T-helper 22 cell (primary cell): ENCODE measurements around the gene C6orf47.
A peak's percentile ranks its signal among the peaks of the same experiment; 100 is the strongest.

ENCODE experiments used
- DNase-seq: peaks from one replicate; pipeline ENCODE4 v3.0.0-alpha.2; 2020; ENCODE audit warnings: low read depth

Gene C6orf47

GRCh38 chr6:31687860-31688693 lies 27.5 kb upstream of the C6orf47 start:
- DNase-seq = no peak

GRCh38 chr6:31687321-31687720 lies 26.7 kb upstream of the C6orf47 start:
- DNase-seq = no peak

- DNase-seq = no peak
Measured at GRCh38 chr6:31686483-31686882, 25.9 kb upstream of the C6orf47 start.

- no peak for DNase-seq
Measured at GRCh38 chr6:31683591-31683990, 23.0 kb upstream of the C6orf47 start.

- no peak for DNase-seq
Measured at GRCh38 chr6:31681135-31681671, 20.6 kb upstream of the C6orf47 start.

GRCh38 chr6:31680226-31681134 lies 19.9 kb upstream of the C6orf47 start, which contains the start of gene LY6G5C:
Gene LY6G5C, minus strand, starts transcription at chr6:31681067. Its CDS starts 694 bp downstream, at chr6:31680373.
- DNase-seq = no peak

- no peak for DNase-seq
Measured at GRCh38 chr6:31677955-31678354, 17.4 kb upstream of the C6orf47 start.

- DNase-seq = no peak
Measured at GRCh38 chr6:31676904-31677303, 16.3 kb upstream of the C6orf47 start.

GRCh38 chr6:31676322-31676903 lies 15.8 kb upstream of the C6orf47 start:
- DNase-seq = no peak

GRCh38 chr6:31669676-31670075 lies 9.1 kb upstream of the C6orf47 start, which contains the start of gene LY6G5B:
Gene LY6G5B, plus strand, starts transcription at chr6:31669976. Its CDS starts 975 bp downstream, at chr6:31670951.
- DNase-seq = no peak

- DNase-seq = no peak
Measured at GRCh38 chr6:31666337-31666965, 5.9 kb upstream of the C6orf47 start.

GRCh38 chr6:31665501-31666336 lies 5.1 kb upstream of the C6orf47 start, which contains the start of gene CSNK2B:
Gene CSNK2B, plus strand, starts transcription at chr6:31666080. Its CDS starts 752 bp downstream, at chr6:31666832.
- DNase-seq = peak; percentile 98

GRCh38 chr6:31664790-31665500 lies 4.4 kb upstream of the C6orf47 start, which contains the start of gene GPANK1:
Gene GPANK1, minus strand, starts transcription at chr6:31664997. Its CDS starts 519 bp downstream, at chr6:31664478.
- DNase-seq = peak; percentile 85

GRCh38 chr6:31663961-31664789 lies 3.6 kb upstream of the C6orf47 start:
- DNase-seq = no peak

GRCh38 chr6:31663126-31663960 lies 2.8 kb upstream of the C6orf47 start:
- DNase-seq = no peak

GRCh38 chr6:31662124-31662723 lies 1.6 kb upstream of the C6orf47 start:
- DNase-seq = no peak
